ENCODE measurements around the gene CRTAC1. TPM values are rescaled to one million over a fixed set of nuclear protein-coding genes. Genes with fewer than 3 reads are reported as not detected.

Gene CRTAC1
- total and polyA plus RNA-seq, 4 donors = 0.14 to 0.33 (median 0.26) TPM

- H3K9ac ChIP-seq (ENCODE audit: low read depth in 1 of 2, low read length in 2 of 2) = no peak overlapping the region
- no peak overlapping the region for H3K27ac ChIP-seq (ENCODE audit: low read depth in 1 of 2, low read length in 2 of 2)
- H3K4me3 ChIP-seq (ENCODE audit: low read depth in 1 of 3, low read length in 3 of 3) = no peak overlapping the region
- no peak for DNase-seq (ENCODE audit: low spot score)
- TF ChIP-seq MAX (IDR thresholded peaks at IDR 0.05) = no peak
- no peak for TF ChIP-seq RXRA (IDR thresholded peaks at IDR 0.05)
- TF ChIP-seq FOXA1 (IDR thresholded peaks at IDR 0.05) = no peak
- TF ChIP-seq NR2F2 (IDR thresholded peaks at IDR 0.05) = no peak
- TF ChIP-seq GABPA (IDR thresholded peaks at IDR 0.05 in 1 of 2, conservative IDR thresholded peaks at IDR 0.05 in 1 of 2) = no peak
- no peak for TF ChIP-seq REST (IDR thresholded peaks at IDR 0.05)
- TF ChIP-seq ATF3 (IDR thresholded peaks at IDR 0.05) = no peak
- TF ChIP-seq CTCF (IDR thresholded peaks at IDR 0.05; ENCODE audit: low read depth, low read length, missing input control) = no peak
- no peak for TF ChIP-seq JUND (IDR thresholded peaks at IDR 0.05)
- TF ChIP-seq HNF4G (IDR thresholded peaks at IDR 0.05) = no peak
- no peak for TF ChIP-seq HNF4A (conservative IDR thresholded peaks at IDR 0.05)
- TF ChIP-seq SP1 (IDR thresholded peaks at IDR 0.05) = no peak
- no peak for TF ChIP-seq YY1 (IDR thresholded peaks at IDR 0.05)
- no peak for TF ChIP-seq RAD21 (IDR thresholded peaks at IDR 0.05)
- no peak for TF ChIP-seq TAF1 (conservative IDR thresholded peaks at IDR 0.05)
- TF ChIP-seq EGR1 (IDR thresholded peaks at IDR 0.05; ENCODE audit: low read depth in 2 of 2) = no peak
- no peak for TF ChIP-seq ZBTB33 (IDR thresholded peaks at IDR 0.05)
- 10% methylated on average over 20 of the region's 20 CpGs for WGBS
- H3K36me3 ChIP-seq (ENCODE audit: control insufficient read depth in 4 of 4, insufficient read depth in 3 of 4, low read depth in 1 of 4, low read length in 3 of 4) = no peaks in the 10 kb centered on the region
- H3K27me3 ChIP-seq (ENCODE audit: control insufficient read depth in 4 of 4, insufficient read depth in 4 of 4, low read length in 3 of 4) = peaks cover 0 to 25% (median 5%) of the 10 kb centered on the region in 4 donors
- no peaks in the 10 kb centered on the region for H3K4me1 ChIP-seq (ENCODE audit: control insufficient read depth in 4 of 4, insufficient read depth in 4 of 4, low read length in 3 of 4)
- H3K9me3 ChIP-seq (ENCODE audit: control insufficient read depth in 4 of 4, low read length in 3 of 4) = no peaks in the 10 kb centered on the region
Measured at GRCh38 chr10:98038288-98038687, 7.9 kb upstream of the CRTAC1 start.

All from liver (tissue), 9 donors.